NCI-H2029 (cell line): Measurements from ENCODE around the gene PCDHB4.
"Not testable (repeated sequence)": the region's sequence is repeated elsewhere in the genome, so short reads cannot be mapped to it uniquely, and the experiment has no call there.

ENCODE experiments used
- DNase-seq: peaks from one replicate; lab custom pipeline; 2025; lab: John Stamatoyannopoulos, UW

PCDHB4 gene

GRCh38 chr5:141150224-141150992 lies 28.8 kb downstream of the PCDHB4 start:
- DNase-seq: no peak

GRCh38 chr5:141150993-141151325 lies 29.3 kb downstream of the PCDHB4 start:
- DNase-seq: no peak

- not testable (repeated sequence) for DNase-seq
These were observed 30.0 kb downstream of the PCDHB4 start for GRCh38 chr5:141151632-141152031.

- DNase-seq: not testable (repeated sequence)
These were observed 30.5 kb downstream of the PCDHB4 start for GRCh38 chr5:141152096-141152495.

GRCh38 chr5:141155540-141156374 lies 34.1 kb downstream of the PCDHB4 start:
- DNase-seq: no peak

DNA sequence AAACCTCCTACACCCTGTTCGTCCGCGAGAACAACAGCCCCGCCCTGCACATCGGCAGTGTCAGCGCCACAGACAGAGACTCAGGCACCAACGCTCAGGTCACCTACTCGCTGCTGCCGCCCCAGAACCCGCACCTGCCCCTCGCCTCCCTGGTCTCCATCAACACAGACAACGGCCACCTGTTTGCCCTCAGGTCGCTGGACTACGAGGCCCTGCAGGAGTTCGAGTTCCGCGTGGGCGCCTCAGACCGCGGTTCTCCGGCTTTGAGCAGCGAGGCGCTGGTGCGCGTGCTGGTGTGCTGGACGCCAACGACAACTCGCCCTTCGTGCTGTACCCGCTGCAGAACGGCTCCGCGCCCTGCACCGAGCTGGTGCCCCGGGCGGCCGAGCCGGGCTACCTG lies 35.7 kb downstream of the PCDHB4 start:
- not testable (repeated sequence) for DNase-seq

- not testable (repeated sequence) for DNase-seq
These were observed 36.3 kb downstream of the PCDHB4 start for GRCh38 chr5:141157901-141158300.

- peak; percentile 18 for DNase-seq
These were observed 51.0 kb downstream of the PCDHB4 start, which contains the start of gene PCDHB7 for GRCh38 chr5:141172381-141173204. Gene PCDHB7, plus strand, starts transcription at chr5:141172644. Its CDS starts 192 bp downstream, at chr5:141172836.

DNA sequence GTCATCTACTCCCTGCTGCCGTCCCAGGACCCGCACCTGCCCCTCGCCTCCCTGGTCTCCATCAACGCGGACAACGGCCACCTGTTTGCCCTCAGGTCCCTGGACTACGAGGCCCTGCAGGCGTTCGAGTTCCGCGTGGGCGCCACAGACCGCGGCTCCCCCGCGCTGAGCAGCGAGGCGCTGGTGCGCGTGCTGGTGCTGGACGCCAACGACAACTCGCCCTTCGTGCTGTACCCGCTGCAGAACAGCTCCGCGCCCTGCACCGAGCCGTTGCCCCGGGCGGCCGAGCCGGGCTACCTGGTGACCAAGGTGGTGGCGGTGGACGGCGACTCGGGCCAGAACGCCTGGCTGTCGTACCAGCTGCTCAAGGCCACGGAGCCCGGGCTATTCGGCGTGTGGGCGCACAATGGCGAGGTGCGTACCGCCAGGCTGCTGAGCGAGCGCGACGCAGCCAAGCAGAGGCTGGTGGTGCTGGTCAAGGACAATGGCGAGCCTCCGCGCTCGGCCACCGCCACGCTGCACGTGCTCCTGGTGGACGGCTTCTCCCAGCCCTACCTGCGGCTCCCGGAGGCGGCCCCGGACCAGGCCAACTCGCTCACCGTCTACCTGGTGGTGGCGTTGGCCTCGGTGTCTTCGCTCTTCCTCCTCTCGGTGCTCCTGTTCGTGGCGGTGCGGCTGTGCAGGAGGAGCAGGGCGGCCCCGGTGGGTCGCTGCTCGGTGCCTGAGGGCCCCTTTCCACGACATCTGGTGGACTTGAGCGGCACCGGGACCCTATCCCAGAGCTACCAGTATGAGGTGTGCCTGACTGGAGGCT lies 52.9 kb downstream of the PCDHB4 start:
- not testable (repeated sequence) for DNase-seq
